H9 (cell line): ENCODE results near the gene TBC1D19. TPM values are rescaled to one million over a fixed set of nuclear protein-coding genes. Genes with fewer than 3 reads are reported as not detected.

Experiments
- DNase-seq: peaks from one replicate; pipeline ENCODE4 v3.0.0-alpha.2; 2017
- H2AFZ ChIP-seq: one replicate; pipeline ENCODE4 v1.6.1; 2013; ENCODE audit warnings: mild to moderate bottlenecking, low read length, control low read depth, moderate library complexity
- H2AK5ac ChIP-seq: 2 replicates; pipeline ENCODE4 v1.6.1; 2013; ENCODE audit warnings: low read length, control low read depth, mixed read lengths; ENCODE audit not compliant: insufficient read length
- H2BK120ac ChIP-seq: one replicate; pipeline ENCODE4 v1.6.1; 2013; ENCODE audit warnings: low read depth, mild to moderate bottlenecking, low read length, control low read depth, inconsistent platforms; ENCODE audit not compliant: poor library complexity, severe bottlenecking
- H2BK12ac ChIP-seq: 2 replicates; pipeline ENCODE4 v1.6.1; 2013; ENCODE audit warnings: low read length, control low read depth, mixed read lengths, low read depth; ENCODE audit not compliant: insufficient read length
- H2BK15ac ChIP-seq: 2 replicates; pipeline ENCODE4 v1.6.1; 2013; ENCODE audit warnings: low read depth, low read length, control low read depth
- H2BK20ac ChIP-seq: one replicate; pipeline ENCODE4 v1.6.1; 2013; ENCODE audit warnings: low read depth, mild to moderate bottlenecking, low read length, control low read depth, inconsistent platforms; ENCODE audit not compliant: poor library complexity, severe bottlenecking
- H2BK5ac ChIP-seq: 2 replicates; pipeline ENCODE4 v1.6.1; 2013; ENCODE audit warnings: low read length, control low read depth, mixed read lengths; ENCODE audit not compliant: insufficient read length
- H3K14ac ChIP-seq: 2 replicates; pipeline ENCODE4 v1.6.1; 2013; ENCODE audit warnings: low read length, control low read depth; ENCODE audit not compliant: insufficient read depth
- H3K18ac ChIP-seq: 2 replicates; pipeline ENCODE4 v1.6.1; 2013; ENCODE audit warnings: low read depth, mild to moderate bottlenecking, mixed read lengths, low read length, control low read depth; ENCODE audit not compliant: insufficient read length
- H3K23ac ChIP-seq: 2 replicates; pipeline ENCODE4 v1.6.1; 2013; ENCODE audit warnings: low read length, control low read depth, mixed read lengths, low read depth; ENCODE audit not compliant: insufficient read length
- H3K23me2 ChIP-seq: 2 replicates; pipeline ENCODE4 v1.6.1; 2013; ENCODE audit warnings: low read depth, mild to moderate bottlenecking, mixed read lengths, low read length, control low read depth; ENCODE audit not compliant: insufficient read length, poor library complexity, severe bottlenecking
- H3K27ac ChIP-seq: 2 replicates; pipeline ENCODE4 v1.5.1; 2013; ENCODE audit warnings: low read length, control low read depth, mixed read lengths, low read depth; ENCODE audit not compliant: insufficient read length
- H3K27me3 ChIP-seq: 2 replicates; pipeline ENCODE4 v1.6.1; 2013; ENCODE audit warnings: low read length, control low read depth, inconsistent platforms; ENCODE audit not compliant: insufficient read depth
- H3K4ac ChIP-seq: 2 replicates; pipeline ENCODE4 v1.6.1; 2013; ENCODE audit warnings: low read depth, mild to moderate bottlenecking, control low read depth, inconsistent platforms, low read length, moderate library complexity
- H3K4me1 ChIP-seq: 2 replicates; pipeline ENCODE4 v1.6.1; 2013; ENCODE audit warnings: low read length, control low read depth, inconsistent platforms; ENCODE audit not compliant: insufficient read depth
- H3K4me2 ChIP-seq: 2 replicates; pipeline ENCODE4 v1.6.1; 2013; ENCODE audit warnings: low read length, control low read depth, mixed read lengths; ENCODE audit not compliant: insufficient read length, insufficient read depth
- H3K56ac ChIP-seq: 2 replicates; pipeline ENCODE4 v1.6.1; 2013; ENCODE audit warnings: low read depth, mild to moderate bottlenecking, mixed read lengths, low read length, control low read depth; ENCODE audit not compliant: insufficient read length
- H3K79me1 ChIP-seq: 2 replicates; pipeline ENCODE4 v1.6.1; 2013; ENCODE audit warnings: low read depth, mild to moderate bottlenecking, moderate library complexity, low read length, control low read depth, inconsistent platforms; ENCODE audit not compliant: insufficient read depth, poor library complexity, severe bottlenecking
- H3K79me2 ChIP-seq: 2 replicates; pipeline ENCODE4 v1.6.1; 2013; ENCODE audit warnings: low read length, control low read depth, inconsistent platforms; ENCODE audit not compliant: insufficient read depth
- H3K9ac ChIP-seq: 2 replicates; pipeline ENCODE4 v1.6.1; 2013; ENCODE audit warnings: low read length, control low read depth, mixed read lengths; ENCODE audit not compliant: insufficient read length; ENCODE audit errors: extremely low read depth
- H3K9me3 ChIP-seq: one replicate; pipeline ENCODE4 v1.6.1; 2013; ENCODE audit warnings: low read depth, low read length, inconsistent platforms; ENCODE audit not compliant: control insufficient read depth
- H3T11ph ChIP-seq: one replicate; pipeline ENCODE4 v1.6.1; 2013; ENCODE audit warnings: mild to moderate bottlenecking, low read length, control low read depth, inconsistent platforms
- H4K20me1 ChIP-seq: one replicate; pipeline ENCODE4 v1.6.1; 2013; ENCODE audit not compliant: control insufficient read depth, insufficient read length, insufficient read depth
- H4K5ac ChIP-seq: 2 replicates; pipeline ENCODE4 v1.6.1; 2013; ENCODE audit warnings: low read depth, mild to moderate bottlenecking, mixed read lengths, low read length, control low read depth; ENCODE audit not compliant: insufficient read length
- H4K8ac ChIP-seq: replicated peaks from 2 replicates; pipeline ENCODE4 v1.6.1; 2013; ENCODE audit warnings: low read length, control low read depth, mixed read lengths, low read depth; ENCODE audit not compliant: insufficient read length
- H4K91ac ChIP-seq: 2 replicates; pipeline ENCODE4 v1.6.1; 2013; ENCODE audit warnings: low read depth, mild to moderate bottlenecking, moderate library complexity, mixed read lengths, low read length, control low read depth; ENCODE audit not compliant: insufficient read length
- H3K27ac Mint-ChIP-seq, 3 experiments: 2 replicates in 2 of 3; 3 replicates in 1 of 3; pipeline ENCODE4 v1.8.0; 2020 to 2021; ENCODE audit warnings: mixed read lengths in 3 of 3, mild to moderate bottlenecking in 1 of 3, moderate library complexity in 1 of 3
- H3K27me3 Mint-ChIP-seq: 2 replicates; pipeline ENCODE4 v1.8.0; 2021; ENCODE audit warnings: low read depth, mild to moderate bottlenecking, moderate library complexity, mixed read lengths
- H3K36me3 Mint-ChIP-seq, 3 experiments: 2 replicates in 2 of 3; 3 replicates in 1 of 3; pipeline ENCODE4 v1.8.0; 2020 to 2021; ENCODE audit warnings: low read depth in 3 of 3, mixed read lengths in 3 of 3; ENCODE audit not compliant: insufficient read depth in 1 of 3
- H3K4me1 Mint-ChIP-seq, 2 experiments: 2 replicates each; pipeline ENCODE4 v1.8.0; 2020; ENCODE audit warnings: mixed read lengths in 2 of 2
- H3K4me3 Mint-ChIP-seq, 2 experiments: 2 replicates in 1 of 2; 3 replicates in 1 of 2; pipeline ENCODE4 v1.8.0; 2020 to 2021; ENCODE audit warnings: mild to moderate bottlenecking in 2 of 2, mixed read lengths in 2 of 2, moderate library complexity in 1 of 2
- H3K9me3 Mint-ChIP-seq, 2 experiments: 2 replicates in 1 of 2; 3 replicates in 1 of 2; pipeline ENCODE4 v1.8.0; 2020; ENCODE audit warnings: mild to moderate bottlenecking in 2 of 2, mixed read lengths in 2 of 2, moderate library complexity in 1 of 2
- CTCF ChIP-seq: fragments of 200-600 bp; sonication (generic); conservative IDR thresholded peaks from 3 replicates; pipeline ENCODE4 v1.8.0; 2021; ENCODE audit warnings: antibody characterized with exemption, mild to moderate bottlenecking
- WGBS: extraction: QIAGEN DNeasy Blood & Tissue Kit; methylation state at CpG from one replicate; pipeline ENCODE4 v1.1.7; 2013; ENCODE audit warnings: missing lambda C conversion rate, low lambda C conversion rate, mixed read lengths; ENCODE audit not compliant: insufficient read length; ENCODE audit errors: extremely low coverage; 5-methylcytosine and 5-hydroxymethylcytosine counted together
- total RNA-seq: library from RNA; stranded (reverse); gene quantifications from 2 replicates; pipeline ENCODE4 v1.2.1, GENCODE V29; 2021

TBC1D19 gene
- total RNA-seq, 1 experiment from 2014 or later: 3.2 TPM

- Histone ChIP-seq H3T11ph (no peak overlapping the region), H4K8ac (no peak overlapping the region), H2AFZ (no peak overlapping the region), H3K14ac (no peak overlapping the region), H3K27me3 (no peaks in the 10 kb centered on the region), H3K79me1 (no peaks in the 10 kb centered on the region), H4K20me1 (no peaks in the 10 kb centered on the region), H3K79me2 (no peaks in the 10 kb centered on the region), H3K4me1 (no peaks in the 10 kb centered on the region), H3K23me2 (no peaks in the 10 kb centered on the region), H2BK120ac (no peak overlapping the region), H3K18ac (no peak overlapping the region), H3K56ac (no peak overlapping the region), H3K4ac (no peak overlapping the region), H4K5ac (no peak overlapping the region), H3K9ac (no peak overlapping the region), H2AK5ac (no peak overlapping the region), H2BK20ac (no peak overlapping the region), H2BK15ac (no peak overlapping the region), H4K91ac (no peak overlapping the region), H3K9me3 (no peaks in the 10 kb centered on the region), H3K23ac (no peak overlapping the region), H2BK5ac (no peak overlapping the region), H2BK12ac (no peak overlapping the region), H3K27ac (no peak overlapping the region), H3K4me2 (no peak overlapping the region)
- DNase-seq: no peak
- no peaks in the 10 kb centered on the region; a peak in 1 of 7 replicates for H3K36me3 Mint-ChIP-seq
- no peak for TF ChIP-seq CTCF
- no peaks in the 10 kb centered on the region; a peak in 1 of 5 replicates for H3K9me3 Mint-ChIP-seq
- no peaks in the 10 kb centered on the region for H3K27me3 Mint-ChIP-seq
- no peak overlapping the region for H3K27ac Mint-ChIP-seq
- WGBS: no CpG with 5 or more reads among the region's 2 CpGs
- 0 out of 4 replicates have a peak, but pooled peaks cover 0 to 3% of the 10 kb centered on the region in 2 experiments for H3K4me1 Mint-ChIP-seq
- no peak overlapping the region for H3K4me3 Mint-ChIP-seq
These were observed 195.3 kb downstream of the TBC1D19 start for GRCh38 chr4:26779224-26779623.
